ENCODE measurements around the gene HAGH. TPM values are rescaled to one million over a fixed set of nuclear protein-coding genes. Genes with fewer than 3 reads are reported as not detected.

The HAGH gene
- total and polyA plus RNA-seq, 4 donors: 51.2 to 99.7 (median 80.2) TPM

DNA sequence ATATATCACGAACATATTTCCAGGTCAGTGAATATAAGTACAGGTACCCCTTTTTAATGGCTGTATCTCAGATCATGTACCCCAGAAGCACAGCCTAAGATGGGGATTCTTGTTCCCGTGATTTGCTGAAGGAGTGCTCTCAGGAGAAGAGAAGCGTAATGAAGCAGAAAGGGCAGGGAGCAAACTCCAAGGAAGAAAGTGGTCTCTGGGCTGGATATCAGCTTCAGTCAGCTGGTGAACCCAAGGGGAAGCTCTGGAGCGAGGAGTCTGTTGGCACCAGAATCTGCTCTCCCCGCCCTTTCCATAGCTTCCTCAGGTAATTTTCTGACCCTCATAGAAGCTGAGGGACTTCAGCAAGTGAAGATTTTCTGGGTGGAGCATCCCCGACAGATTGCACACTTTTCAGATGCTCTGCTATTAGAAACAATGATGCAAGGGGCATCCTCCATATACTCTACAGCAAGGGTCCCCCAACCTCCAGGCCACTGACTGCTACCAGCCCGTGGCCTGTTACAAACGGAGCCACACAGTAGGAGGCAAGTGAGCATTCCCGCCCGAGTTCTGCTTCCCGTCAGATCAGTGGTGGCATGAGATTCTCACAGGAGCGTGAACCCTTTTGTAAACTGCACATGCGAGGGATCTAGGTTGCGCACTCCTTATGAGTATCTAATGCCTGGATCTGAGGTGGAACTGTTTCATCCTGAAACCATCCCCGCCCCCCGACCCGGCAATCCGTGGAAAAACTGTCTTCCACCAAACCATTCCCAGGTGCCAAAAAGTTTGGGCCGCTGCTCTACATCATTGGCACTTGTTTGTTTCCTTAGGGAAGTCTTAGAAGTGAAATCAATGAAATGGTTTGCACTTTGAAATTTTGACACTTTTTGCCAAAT lies 4.8 kb upstream of the HAGH start:
- peaks cover 2 to 7% (median 5%) of the 10 kb centered on the region in 4 donors for H3K36me3 ChIP-seq (ENCODE audit: control insufficient read depth in 4 of 4, insufficient read depth in 4 of 4, low read length in 4 of 4)
- H3K4me3 ChIP-seq: no peak overlapping the region
- ATAC-seq (ENCODE audit: insufficient read depth, low FRiP score) (no peak), DNase-seq (no peak)
- H3K9ac ChIP-seq (ENCODE audit: insufficient read depth in 1 of 2, low read length in 2 of 2): no peak overlapping the region
- H3K27ac ChIP-seq (ENCODE audit: low read depth in 1 of 2, low read length in 1 of 2): no peak overlapping the region
- no peaks in the 10 kb centered on the region for H3K27me3 ChIP-seq (ENCODE audit: control insufficient read depth in 3 of 3, insufficient read depth in 3 of 3, low read length in 2 of 3)
- H3K9me3 ChIP-seq (ENCODE audit: control insufficient read depth in 4 of 4, insufficient read depth in 3 of 4, low read length in 3 of 4): no peaks in the 10 kb centered on the region
- H3K4me1 ChIP-seq (ENCODE audit: control insufficient read depth in 5 of 5, insufficient read depth in 5 of 5, low read length in 5 of 5): peaks cover 3 to 14% (median 8%) of the 10 kb centered on the region in 5 donors
- 92 to 93% methylated on average over 19 of the region's 19 CpGs for WGBS, 2 donors
- TF ChIP-seq, protein P1, sequence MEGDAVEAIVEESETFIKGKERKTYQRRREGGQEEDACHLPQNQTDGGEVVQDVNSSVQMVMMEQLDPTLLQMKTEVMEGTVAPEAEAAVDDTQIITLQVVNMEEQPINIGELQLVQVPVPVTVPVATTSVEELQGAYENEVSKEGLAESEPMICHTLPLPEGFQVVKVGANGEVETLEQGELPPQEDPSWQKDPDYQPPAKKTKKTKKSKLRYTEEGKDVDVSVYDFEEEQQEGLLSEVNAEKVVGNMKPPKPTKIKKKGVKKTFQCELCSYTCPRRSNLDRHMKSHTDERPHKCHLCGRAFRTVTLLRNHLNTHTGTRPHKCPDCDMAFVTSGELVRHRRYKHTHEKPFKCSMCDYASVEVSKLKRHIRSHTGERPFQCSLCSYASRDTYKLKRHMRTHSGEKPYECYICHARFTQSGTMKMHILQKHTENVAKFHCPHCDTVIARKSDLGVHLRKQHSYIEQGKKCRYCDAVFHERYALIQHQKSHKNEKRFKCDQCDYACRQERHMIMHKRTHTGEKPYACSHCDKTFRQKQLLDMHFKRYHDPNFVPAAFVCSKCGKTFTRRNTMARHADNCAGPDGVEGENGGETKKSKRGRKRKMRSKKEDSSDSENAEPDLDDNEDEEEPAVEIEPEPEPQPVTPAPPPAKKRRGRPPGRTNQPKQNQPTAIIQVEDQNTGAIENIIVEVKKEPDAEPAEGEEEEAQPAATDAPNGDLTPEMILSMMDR (IDR thresholded peaks at IDR 0.05; ENCODE audit: control extremely low read depth, extremely low read depth): no peak

DNA sequence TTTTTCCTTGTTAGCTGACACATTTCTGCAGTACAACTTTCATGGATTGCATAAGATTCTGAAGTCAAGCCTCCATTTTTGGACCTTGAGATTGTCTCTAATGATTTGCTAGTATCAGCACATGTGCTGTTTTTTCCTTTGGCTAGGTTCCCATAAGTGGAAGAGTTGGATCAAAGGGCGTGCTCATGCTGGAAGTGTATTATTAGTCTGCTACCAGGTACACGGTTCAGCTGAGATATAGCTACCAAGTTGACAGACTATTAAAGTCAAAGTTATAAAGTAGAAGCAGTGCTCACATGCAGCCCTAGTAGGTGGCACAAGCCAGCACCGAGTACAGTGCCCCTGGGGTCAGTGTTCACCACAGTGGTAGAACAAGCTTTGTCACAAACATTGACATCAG lies 3.6 kb upstream of the HAGH start:
- Histone ChIP-seq H3K4me3 (no peak overlapping the region), H3K4me1 (ENCODE audit: control insufficient read depth in 5 of 5, insufficient read depth in 5 of 5, low read length in 5 of 5) (peaks cover 5 to 24% (median 10%) of the 10 kb centered on the region in 5 donors), H3K27ac (ENCODE audit: low read depth in 1 of 2, low read length in 1 of 2) (no peak overlapping the region), H3K9me3 (ENCODE audit: control insufficient read depth in 4 of 4, insufficient read depth in 3 of 4, low read length in 3 of 4) (no peaks in the 10 kb centered on the region), H3K9ac (ENCODE audit: insufficient read depth in 1 of 2, low read length in 2 of 2) (no peak overlapping the region), H3K27me3 (ENCODE audit: control insufficient read depth in 3 of 3, insufficient read depth in 3 of 3, low read length in 2 of 3) (no peaks in the 10 kb centered on the region), H3K36me3 (ENCODE audit: control insufficient read depth in 4 of 4, insufficient read depth in 4 of 4, low read length in 4 of 4) (peaks cover 2 to 7% (median 5%) of the 10 kb centered on the region in 4 donors)
- no peak for DNase-seq
- TF ChIP-seq, protein P1 (IDR thresholded peaks at IDR 0.05; ENCODE audit: control extremely low read depth, extremely low read depth): no peak
- ATAC-seq (ENCODE audit: insufficient read depth, low FRiP score): no peak
- 67 to 86% methylated on average over 3 of the region's 3 CpGs for WGBS, 2 donors

DNA sequence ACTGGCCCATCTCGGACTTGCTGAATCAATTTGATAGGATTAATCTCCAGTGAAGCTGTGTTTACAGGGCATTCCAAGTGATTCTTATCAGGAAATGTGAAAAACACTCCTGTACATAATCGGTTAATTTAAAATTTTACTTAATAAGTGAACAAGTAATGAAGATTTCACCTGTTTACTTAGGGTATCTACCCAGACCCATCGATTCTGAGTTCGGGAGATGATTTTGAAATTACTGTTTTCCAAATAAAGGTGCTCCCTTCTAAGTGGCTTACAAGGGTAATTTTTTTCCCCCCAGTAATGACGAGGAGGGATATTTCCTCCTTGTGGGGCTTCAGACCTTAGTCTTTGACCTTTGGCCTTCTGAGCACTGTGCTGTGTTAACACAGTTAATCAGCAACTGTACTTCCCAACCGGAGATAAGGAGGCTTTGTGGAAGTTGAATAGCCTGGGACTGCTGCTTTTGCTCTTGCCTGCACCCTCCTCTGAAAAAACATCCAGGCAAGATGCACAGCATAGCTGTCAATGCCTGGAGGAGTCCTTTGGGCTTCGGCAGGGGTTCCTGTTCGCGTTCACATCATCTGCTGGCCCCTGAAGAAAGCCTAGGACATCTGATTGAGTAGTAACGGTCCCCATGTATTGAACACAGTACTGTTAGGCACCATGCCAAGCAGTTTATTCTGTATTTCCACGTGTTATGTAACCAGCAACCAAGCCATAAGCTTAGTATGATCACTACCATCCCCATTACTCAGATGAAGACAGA lies 2.2 kb upstream of the HAGH start:
- Histone ChIP-seq H3K9me3 (ENCODE audit: control insufficient read depth in 4 of 4, insufficient read depth in 3 of 4, low read length in 3 of 4) (no peaks in the 10 kb centered on the region), H3K27me3 (ENCODE audit: control insufficient read depth in 3 of 3, insufficient read depth in 3 of 3, low read length in 2 of 3) (no peaks in the 10 kb centered on the region), H3K4me1 (ENCODE audit: control insufficient read depth in 5 of 5, insufficient read depth in 5 of 5, low read length in 5 of 5) (peaks cover 6 to 26% (median 10%) of the 10 kb centered on the region in 5 donors), H3K9ac (ENCODE audit: insufficient read depth in 1 of 2, low read length in 2 of 2) (no peak overlapping the region), H3K36me3 (ENCODE audit: control insufficient read depth in 4 of 4, insufficient read depth in 4 of 4, low read length in 4 of 4) (peaks cover 2 to 7% (median 5%) of the 10 kb centered on the region in 4 donors), H3K27ac (ENCODE audit: low read depth in 1 of 2, low read length in 1 of 2) (no peak overlapping the region), H3K4me3 (no peak overlapping the region)
- 70 to 78% methylated on average over 11 of the region's 11 CpGs for WGBS, 2 donors
- ATAC-seq (ENCODE audit: insufficient read depth, low FRiP score): no peak
- TF ChIP-seq, protein P1 (IDR thresholded peaks at IDR 0.05; ENCODE audit: control extremely low read depth, extremely low read depth): no peak
- no peak for DNase-seq

Data from lung (tissue), 12 donors.